Measurements from ENCODE around the gene DUSP16.

- TF ChIP-seq, protein P1, sequence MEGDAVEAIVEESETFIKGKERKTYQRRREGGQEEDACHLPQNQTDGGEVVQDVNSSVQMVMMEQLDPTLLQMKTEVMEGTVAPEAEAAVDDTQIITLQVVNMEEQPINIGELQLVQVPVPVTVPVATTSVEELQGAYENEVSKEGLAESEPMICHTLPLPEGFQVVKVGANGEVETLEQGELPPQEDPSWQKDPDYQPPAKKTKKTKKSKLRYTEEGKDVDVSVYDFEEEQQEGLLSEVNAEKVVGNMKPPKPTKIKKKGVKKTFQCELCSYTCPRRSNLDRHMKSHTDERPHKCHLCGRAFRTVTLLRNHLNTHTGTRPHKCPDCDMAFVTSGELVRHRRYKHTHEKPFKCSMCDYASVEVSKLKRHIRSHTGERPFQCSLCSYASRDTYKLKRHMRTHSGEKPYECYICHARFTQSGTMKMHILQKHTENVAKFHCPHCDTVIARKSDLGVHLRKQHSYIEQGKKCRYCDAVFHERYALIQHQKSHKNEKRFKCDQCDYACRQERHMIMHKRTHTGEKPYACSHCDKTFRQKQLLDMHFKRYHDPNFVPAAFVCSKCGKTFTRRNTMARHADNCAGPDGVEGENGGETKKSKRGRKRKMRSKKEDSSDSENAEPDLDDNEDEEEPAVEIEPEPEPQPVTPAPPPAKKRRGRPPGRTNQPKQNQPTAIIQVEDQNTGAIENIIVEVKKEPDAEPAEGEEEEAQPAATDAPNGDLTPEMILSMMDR (IDR thresholded peaks at IDR 0.05), result no peak
- no peak for TF ChIP-seq POLR2A (IDR thresholded peaks at IDR 0.05)
Measured at GRCh38 chr12:12447236-12447635, 115.4 kb downstream of the DUSP16 start.
